ENCODE data around the gene MAST3.

The MAST3 gene

GRCh38 chr19:18097217-18097992 is at the start of gene MAST3:
Gene MAST3, plus strand, starts transcription at chr19:18097778. Its CDS starts 15 bp downstream, at chr19:18097793.
- DNase-seq: peak; percentile 97

- DNase-seq: no peak
Observed at GRCh38 chr19:18049385-18049784, 48.2 kb upstream of the MAST3 start.

- DNase-seq: no peak
Observed at GRCh38 chr19:18051887-18052286, 45.7 kb upstream of the MAST3 start.

GRCh38 chr19:18053576-18054219 is 43.9 kb upstream of the MAST3 start:
- DNase-seq: no peak

- no peak for DNase-seq
Observed at GRCh38 chr19:18055967-18056366, 41.6 kb upstream of the MAST3 start.

- DNase-seq: no peak
Observed at GRCh38 chr19:18057557-18057956, 40.0 kb upstream of the MAST3 start.

- DNase-seq: peak; percentile 84
Observed at GRCh38 chr19:18058208-18059009, 39.2 kb upstream of the MAST3 start.

- no peak for DNase-seq
Observed at GRCh38 chr19:18059297-18059696, 38.3 kb upstream of the MAST3 start.

GRCh38 chr19:18059902-18060301 is 37.7 kb upstream of the MAST3 start:
- no peak for DNase-seq

- DNase-seq: no peak
Observed at GRCh38 chr19:18060472-18060871, 37.1 kb upstream of the MAST3 start.

- DNase-seq: no peak
Observed at GRCh38 chr19:18062028-18062427, 35.5 kb upstream of the MAST3 start.

GRCh38 chr19:18063463-18063862 is 34.1 kb upstream of the MAST3 start:
- DNase-seq: peak; percentile 44

GRCh38 chr19:18065173-18065495 is 32.4 kb upstream of the MAST3 start:
- no peak for DNase-seq

GRCh38 chr19:18068395-18068794 is 29.2 kb upstream of the MAST3 start:
- DNase-seq: no peak

GRCh38 chr19:18069383-18069782 is 28.2 kb upstream of the MAST3 start:
- no peak for DNase-seq

GRCh38 chr19:18070181-18070580 is 27.4 kb upstream of the MAST3 start:
- DNase-seq: no peak

GRCh38 chr19:18072335-18072734 is 25.2 kb upstream of the MAST3 start:
- DNase-seq: no peak

GRCh38 chr19:18073197-18073596 is 24.4 kb upstream of the MAST3 start:
- no peak for DNase-seq

- DNase-seq: no peak
Observed at GRCh38 chr19:18074192-18074591, 23.4 kb upstream of the MAST3 start.

- no peak for DNase-seq
Observed at GRCh38 chr19:18083929-18084684, 13.5 kb upstream of the MAST3 start.

GRCh38 chr19:18085702-18086457 is 11.7 kb upstream of the MAST3 start:
- DNase-seq: no peak

GRCh38 chr19:18086590-18087138 is 10.9 kb upstream of the MAST3 start, which contains the start of gene IL12RB1:
Gene IL12RB1, minus strand, starts transcription at chr19:18086934. Its CDS starts 111 bp downstream, at chr19:18086823.
- DNase-seq: peak; percentile 51

Measured in activated CD4-positive, CD25-positive, alpha-beta regulatory T cell treated with anti-CD3 and anti-CD28 coated beads, Interleukin-2, amount 50 U/mL, for 72 hours (primary cell).